Metanephros (tissue), 1 donor: ENCODE data around the gene BHLHE23. TPM values are rescaled to one million over a fixed set of nuclear protein-coding genes. Genes with fewer than 3 reads are reported as not detected.

ENCODE experiments used
- total RNA-seq: library from RNA; depleted of rRNA; stranded (reverse); fragments of >200 nt; gene quantifications from one replicate; pipeline ENCODE4 v1.2.3, GENCODE V29; 2014

BHLHE23 gene
- total RNA-seq: not detected

GRCh38 chr20:63006540-63007359 lies at the start of gene BHLHE23:
BHLHE23 (minus strand) TSS chr20:63006964; CDS start chr20:63006774, 190 bp downstream.

Other genes starting within 250 kb of the BHLHE23 start
- 13.4 TPM for gene MRGBP, start 210.5 kb downstream of the BHLHE23 start, total RNA-seq
- gene OGFR, start 202.1 kb downstream of the BHLHE23 start, total RNA-seq: 31.1 TPM
- gene COL9A3, start 189.9 kb downstream of the BHLHE23 start, total RNA-seq: 28.3 TPM
- gene TCFL5, start 145.1 kb downstream of the BHLHE23 start, total RNA-seq: 8.3 TPM
- gene DIDO1, start 80.5 kb downstream of the BHLHE23 start, total RNA-seq: 55.5 TPM
- 43.1 TPM for gene GID8, start 68.8 kb downstream of the BHLHE23 start, total RNA-seq
- gene SLC17A9, start 54.3 kb downstream of the BHLHE23 start, total RNA-seq: 1.3 TPM
- gene YTHDF1, start 209.2 kb upstream of the BHLHE23 start, total RNA-seq: 29.0 TPM
- 3.2 TPM for gene BIRC7, start 228.9 kb upstream of the BHLHE23 start, total RNA-seq
- gene NKAIN4, start 247.5 kb upstream of the BHLHE23 start, total RNA-seq: 27.2 TPM